K562 (cell line): ENCODE data around the gene FOS. TPM values are rescaled to one million over a fixed set of nuclear protein-coding genes. Genes with fewer than 3 reads are reported as not detected.

ENCODE experiments used
- BCOR ChIP-seq: fragments of 450-650 bp; IDR thresholded peaks from 2 replicates; pipeline ENCODE4 v1.6.1; 2016
- FOSL1 ChIP-seq: fragments of 200-800 bp; sonication (Bioruptor generic); conservative IDR thresholded peaks from 2 replicates; pipeline ENCODE4 v1.6.1; 2016; ENCODE audit warnings: missing genetic modification characterization, missing compliant biosample characterization
- FOXM1 ChIP-seq, 2 experiments: fragments of 450-650 bp in 1 of 2; sonication (generic) in 1 of 2; formaldehyde crosslinking in 1 of 2; IDR thresholded peaks; 2 replicates each; pipeline versions ENCODE4 v1.6.1 to v1.9.0; 2017 to 2022; ENCODE audit warnings: low read depth in 2 of 2, mild to moderate bottlenecking in 2 of 2, missing genetic modification reagents in 1 of 2, moderate library complexity in 1 of 2
- GTF2A2 ChIP-seq: IDR thresholded peaks from 2 replicates; pipeline ENCODE4 v1.6.1; 2016; ENCODE audit warnings: mild to moderate bottlenecking, missing genetic modification characterization, missing compliant biosample characterization
- HNRNPL ChIP-seq: fragments of 200-400 bp; formaldehyde crosslinking; IDR thresholded peaks from 2 replicates; pipeline ENCODE4 v1.6.1; 2017; ENCODE audit warnings: low read depth, mild to moderate bottlenecking, low read length
- KLF16 ChIP-seq: IDR thresholded peaks from 2 replicates; pipeline ENCODE4 v1.6.1; 2016; ENCODE audit warnings: antibody characterized with exemption
- LCOR ChIP-seq: sonication (generic); formaldehyde crosslinking; IDR thresholded peaks from 2 replicates; pipeline ENCODE4 v1.8.0; 2022; ENCODE audit warnings: mild to moderate bottlenecking, missing genetic modification reagents
- NFE2 ChIP-seq: IDR thresholded peaks from 2 replicates; pipeline ENCODE4 v1.6.1; 2014; ENCODE audit warnings: antibody characterized with exemption, low read depth
- NUFIP1 ChIP-seq: fragments of 450-650 bp; IDR thresholded peaks from 2 replicates; pipeline ENCODE4 v1.6.1; 2018; ENCODE audit not compliant: partially characterized antibody
- POLR2AphosphoS5 ChIP-seq: IDR thresholded peaks from 2 replicates; pipeline ENCODE4 v1.6.1; 2011; ENCODE audit warnings: mild to moderate bottlenecking, low read depth, low read length, moderate library complexity; ENCODE audit not compliant: control insufficient read depth, insufficient read depth
- POLR2H ChIP-seq: IDR thresholded peaks from 2 replicates; pipeline ENCODE4 v1.6.1; 2016; ENCODE audit warnings: missing genetic modification characterization, low read depth, mild to moderate bottlenecking, control low read depth, missing compliant biosample characterization, moderate library complexity
- PRMT5 ChIP-seq: sonication (generic); formaldehyde crosslinking; IDR thresholded peaks from 2 replicates; pipeline ENCODE4 v1.5.0; 2020; ENCODE audit warnings: missing genetic modification reagents
- RB1 ChIP-seq: fragments of 450-650 bp; IDR thresholded peaks from 2 replicates; pipeline ENCODE4 v1.6.1; 2017; ENCODE audit warnings: low read depth, mild to moderate bottlenecking
- SP1 ChIP-seq: sonication (generic); formaldehyde crosslinking; IDR thresholded peaks from 2 replicates; pipeline ENCODE4 v1.8.1; 2022; ENCODE audit warnings: mild to moderate bottlenecking, missing genetic modification reagents
- SRSF1 ChIP-seq: fragments of 200-400 bp; formaldehyde crosslinking; IDR thresholded peaks from 2 replicates; pipeline ENCODE4 v1.6.1; 2017; ENCODE audit warnings: mild to moderate bottlenecking, low read depth, low read length, moderate library complexity
- TAF1 ChIP-seq: IDR thresholded peaks from 2 replicates; pipeline ENCODE4 v1.6.1; 2011; ENCODE audit warnings: mild to moderate bottlenecking, low read length, moderate library complexity; ENCODE audit not compliant: insufficient read depth, control insufficient read depth, severe bottlenecking; ENCODE audit errors: extremely low read depth
- ZKSCAN1 ChIP-seq: fragments of 150-350 bp; IDR thresholded peaks from 2 replicates; pipeline ENCODE4 v1.6.1; 2016; ENCODE audit warnings: low read depth, low read length
- ZNF146 ChIP-seq: IDR thresholded peaks from one replicate; pipeline ENCODE4 v1.6.1; 2018; ENCODE audit warnings: missing compliant biosample characterization; ENCODE audit not compliant: unreplicated experiment
- ZNF316 ChIP-seq: fragments of 450-650 bp; IDR thresholded peaks from 2 replicates; pipeline ENCODE4 v1.6.1; 2016
- polyA plus RNA-seq, 8 experiments: library from polyadenylated mRNA; depleted of rRNA in 4 of 8; stranded (reverse) in 5 of 8; unstranded in 3 of 8; fragments of >200 nt; fragmentation: Nextera tagmentation in 2 of 8; fragmentation: Illumina TruSeq in 1 of 8; extraction: Ambion mirVana in 2 of 8; extraction: Trizol in 1 of 8; gene quantifications; 2 replicates each; pipeline versions ENCODE4 v1.2.1 to v1.2.3, GENCODE V29; 2011 to 2014; ENCODE audit warnings: inconsistent platforms in 1 of 8, missing spikeins in 1 of 8
- total RNA-seq, 7 experiments: library from RNA; depleted of rRNA in 6 of 7; stranded (reverse); fragments of >200 nt in 6 of 7; fragmentation: Illumina TruSeq in 2 of 7; extraction: Trizol in 2 of 7; gene quantifications; 2 replicates each; pipeline versions ENCODE4 v1.2.1 to v1.2.3, GENCODE V29; 2011 to 2021; ENCODE audit warnings: low replicate concordance in 1 of 7
- TF ChIP-seq, protein P1 (sequence below): fragments of 450-650 bp; IDR thresholded peaks from 2 replicates; pipeline ENCODE4 v1.6.1; 2018; ENCODE audit not compliant: partially characterized antibody
- TF ChIP-seq, protein P2 (sequence below): conservative IDR thresholded peaks from 2 replicates; pipeline ENCODE4 v1.6.1; 2011; ENCODE audit warnings: low read depth, mild to moderate bottlenecking, low read length; ENCODE audit not compliant: control insufficient read depth
- TF ChIP-seq, protein P3 (sequence below): sonication (generic); formaldehyde crosslinking; IDR thresholded peaks from 2 replicates; pipeline ENCODE4 v1.8.1; 2022; ENCODE audit warnings: missing genetic modification reagents

Gene FOS
- total and polyA plus RNA-seq, 9 of the 15 experiments (the other 6 are each of a cell fraction or from before 2014, with no cell fraction given): 0.54 to 13.8 (median 8.9) TPM

DNA sequence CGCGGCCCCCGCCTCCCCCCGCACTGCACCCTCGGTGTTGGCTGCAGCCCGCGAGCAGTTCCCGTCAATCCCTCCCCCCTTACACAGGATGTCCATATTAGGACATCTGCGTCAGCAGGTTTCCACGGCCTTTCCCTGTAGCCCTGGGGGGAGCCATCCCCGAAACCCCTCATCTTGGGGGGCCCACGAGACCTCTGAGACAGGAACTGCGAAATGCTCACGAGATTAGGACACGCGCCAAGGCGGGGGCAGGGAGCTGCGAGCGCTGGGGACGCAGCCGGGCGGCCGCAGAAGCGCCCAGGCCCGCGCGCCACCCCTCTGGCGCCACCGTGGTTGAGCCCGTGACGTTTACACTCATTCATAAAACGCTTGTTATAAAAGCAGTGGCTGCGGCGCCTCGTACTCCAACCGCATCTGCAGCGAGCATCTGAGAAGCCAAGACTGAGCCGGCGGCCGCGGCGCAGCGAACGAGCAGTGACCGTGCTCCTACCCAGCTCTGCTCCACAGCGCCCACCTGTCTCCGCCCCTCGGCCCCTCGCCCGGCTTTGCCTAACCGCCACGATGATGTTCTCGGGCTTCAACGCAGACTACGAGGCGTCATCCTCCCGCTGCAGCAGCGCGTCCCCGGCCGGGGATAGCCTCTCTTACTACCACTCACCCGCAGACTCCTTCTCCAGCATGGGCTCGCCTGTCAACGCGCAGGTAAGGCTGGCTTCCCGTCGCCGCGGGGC lies at the start of gene FOS (continued):
- TF ChIP-seq, protein P1, sequence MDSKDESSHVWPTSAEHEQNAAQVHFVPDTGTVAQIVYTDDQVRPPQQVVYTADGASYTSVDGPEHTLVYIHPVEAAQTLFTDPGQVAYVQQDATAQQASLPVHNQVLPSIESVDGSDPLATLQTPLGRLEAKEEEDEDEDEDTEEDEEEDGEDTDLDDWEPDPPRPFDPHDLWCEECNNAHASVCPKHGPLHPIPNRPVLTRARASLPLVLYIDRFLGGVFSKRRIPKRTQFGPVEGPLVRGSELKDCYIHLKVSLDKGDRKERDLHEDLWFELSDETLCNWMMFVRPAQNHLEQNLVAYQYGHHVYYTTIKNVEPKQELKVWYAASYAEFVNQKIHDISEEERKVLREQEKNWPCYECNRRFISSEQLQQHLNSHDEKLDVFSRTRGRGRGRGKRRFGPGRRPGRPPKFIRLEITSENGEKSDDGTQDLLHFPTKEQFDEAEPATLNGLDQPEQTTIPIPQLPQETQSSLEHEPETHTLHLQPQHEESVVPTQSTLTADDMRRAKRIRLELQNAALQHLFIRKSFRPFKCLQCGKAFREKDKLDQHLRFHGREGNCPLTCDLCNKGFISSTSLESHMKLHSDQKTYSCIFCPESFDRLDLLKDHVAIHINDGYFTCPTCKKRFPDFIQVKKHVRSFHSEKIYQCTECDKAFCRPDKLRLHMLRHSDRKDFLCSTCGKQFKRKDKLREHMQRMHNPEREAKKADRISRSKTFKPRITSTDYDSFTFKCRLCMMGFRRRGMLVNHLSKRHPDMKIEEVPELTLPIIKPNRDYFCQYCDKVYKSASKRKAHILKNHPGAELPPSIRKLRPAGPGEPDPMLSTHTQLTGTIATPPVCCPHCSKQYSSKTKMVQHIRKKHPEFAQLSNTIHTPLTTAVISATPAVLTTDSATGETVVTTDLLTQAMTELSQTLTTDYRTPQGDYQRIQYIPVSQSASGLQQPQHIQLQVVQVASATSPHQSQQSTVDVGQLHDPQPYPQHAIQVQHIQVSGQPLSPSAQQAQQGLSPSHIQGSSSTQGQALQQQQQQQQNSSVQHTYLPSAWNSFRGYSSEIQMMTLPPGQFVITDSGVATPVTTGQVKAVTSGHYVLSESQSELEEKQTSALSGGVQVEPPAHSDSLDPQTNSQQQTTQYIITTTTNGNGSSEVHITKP: peak; percentile 100
- TF ChIP-seq NFE2 (peak; percentile 58), KLF16 (no peak), HNRNPL (peak; percentile 76; the same call in 1 of the 2 replicates), ZKSCAN1 (0 out of 2 replicates have a peak, but pooled peaks have one; percentile 22), PRMT5 (CRISPR knock-in tag) (no peak), FOSL1 (tag) (peak; percentile 53; the same call in 1 of the 2 replicates), POLR2H (tag) (peak; percentile 95), RB1 (peak; percentile 88), GTF2A2 (tag) (peak; percentile 82), SRSF1 (peak; percentile 30; the same call in 1 of the 2 replicates), TAF1 (peak; percentile 93), BCOR (no peak; the same call in 1 of the 2 replicates), NUFIP1 (peak; percentile 94), LCOR (CRISPR knock-in tag) (peak; percentile 74; the same call in 1 of the 2 replicates), FOXM1 (IDR thresholded peaks at IDR 0.05; ENCODE audit: low read depth) (peak; percentile 96), FOXM1 (CRISPR knock-in tag; IDR thresholded peaks at IDR 0.05; ENCODE audit: low read depth) (peak; percentile 88), ZNF146 (no peak), POLR2AphosphoS5 (peak; percentile 95), ZNF316 (peak; percentile 93), SP1 (CRISPR knock-in tag) (peak; percentile 76; the same call in 1 of the 2 replicates)
- TF ChIP-seq, protein P2, sequence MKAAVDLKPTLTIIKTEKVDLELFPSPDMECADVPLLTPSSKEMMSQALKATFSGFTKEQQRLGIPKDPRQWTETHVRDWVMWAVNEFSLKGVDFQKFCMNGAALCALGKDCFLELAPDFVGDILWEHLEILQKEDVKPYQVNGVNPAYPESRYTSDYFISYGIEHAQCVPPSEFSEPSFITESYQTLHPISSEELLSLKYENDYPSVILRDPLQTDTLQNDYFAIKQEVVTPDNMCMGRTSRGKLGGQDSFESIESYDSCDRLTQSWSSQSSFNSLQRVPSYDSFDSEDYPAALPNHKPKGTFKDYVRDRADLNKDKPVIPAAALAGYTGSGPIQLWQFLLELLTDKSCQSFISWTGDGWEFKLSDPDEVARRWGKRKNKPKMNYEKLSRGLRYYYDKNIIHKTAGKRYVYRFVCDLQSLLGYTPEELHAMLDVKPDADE: peak; percentile 80
- TF ChIP-seq, protein P3, sequence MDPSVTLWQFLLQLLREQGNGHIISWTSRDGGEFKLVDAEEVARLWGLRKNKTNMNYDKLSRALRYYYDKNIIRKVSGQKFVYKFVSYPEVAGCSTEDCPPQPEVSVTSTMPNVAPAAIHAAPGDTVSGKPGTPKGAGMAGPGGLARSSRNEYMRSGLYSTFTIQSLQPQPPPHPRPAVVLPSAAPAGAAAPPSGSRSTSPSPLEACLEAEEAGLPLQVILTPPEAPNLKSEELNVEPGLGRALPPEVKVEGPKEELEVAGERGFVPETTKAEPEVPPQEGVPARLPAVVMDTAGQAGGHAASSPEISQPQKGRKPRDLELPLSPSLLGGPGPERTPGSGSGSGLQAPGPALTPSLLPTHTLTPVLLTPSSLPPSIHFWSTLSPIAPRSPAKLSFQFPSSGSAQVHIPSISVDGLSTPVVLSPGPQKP (CRISPR knock-in tag): peak; percentile 95; the same call in 1 of the 2 replicates
